ENCODE data around the gene RBMS1.

Gene RBMS1

DNA sequence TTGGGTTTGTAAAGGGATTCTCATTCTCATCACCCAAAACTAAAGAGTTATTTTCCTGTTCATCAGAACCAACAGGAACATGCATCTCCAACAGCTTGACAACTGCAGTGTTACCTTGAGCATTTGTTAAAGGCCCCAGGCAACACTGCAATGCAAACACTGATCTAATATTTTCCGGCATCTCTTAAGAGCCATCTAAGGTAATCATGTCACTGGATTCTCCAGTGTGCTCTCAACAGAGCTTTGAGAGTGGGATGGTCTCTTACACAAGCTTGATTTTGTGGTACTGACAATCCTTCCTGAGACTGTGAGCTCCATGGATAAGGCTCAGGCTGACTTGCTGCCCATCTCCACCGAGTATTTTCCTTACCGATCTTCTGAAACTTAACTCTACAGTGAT lies 203.0 kb downstream of the RBMS1 start:
- in situ Hi-C loops (cut with MboI; ENCODE audit: low sequenced_read_pairs), result no loop called here

DNA sequence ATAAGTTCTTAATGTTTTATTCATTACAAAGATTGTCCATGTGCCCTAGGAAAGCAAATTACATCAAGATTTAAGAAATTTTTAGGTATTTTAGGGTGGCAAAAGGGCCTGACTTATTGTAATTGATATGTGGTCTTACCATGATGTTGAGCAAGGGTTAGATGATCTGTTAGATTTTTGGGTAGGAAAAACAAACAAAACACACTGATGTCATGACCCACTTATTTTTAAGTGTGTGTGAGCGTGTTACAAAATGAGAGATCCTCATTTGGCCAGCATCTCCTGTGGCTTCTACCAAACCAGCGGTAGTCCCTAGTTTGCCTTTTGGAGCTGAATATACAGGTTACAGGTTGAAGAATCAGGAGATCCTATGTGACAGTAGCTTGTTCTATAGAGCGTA lies 203.8 kb downstream of the RBMS1 start:
- in situ Hi-C loops (cut with MboI; ENCODE audit: low sequenced_read_pairs), result no loop called here

DNA sequence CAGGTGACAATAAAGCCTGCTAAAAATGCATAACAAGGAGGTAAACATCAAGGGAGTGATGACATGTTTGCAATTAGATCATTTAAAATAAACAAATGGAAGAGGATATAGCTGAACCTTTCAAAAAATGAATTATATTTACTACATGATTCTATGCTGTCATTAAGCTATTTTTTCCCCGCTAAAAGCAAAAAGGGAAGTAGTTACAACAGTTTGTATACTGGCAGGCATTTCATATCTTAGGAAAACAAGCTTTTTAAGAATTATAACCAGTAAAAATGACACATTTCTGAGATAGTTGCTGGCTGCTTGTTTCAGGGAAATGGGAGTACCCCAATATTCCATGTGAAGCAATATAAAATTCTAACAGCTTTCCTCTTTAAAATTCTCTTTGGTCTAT lies 204.5 kb downstream of the RBMS1 start:
- in situ Hi-C loops (cut with MboI; ENCODE audit: low sequenced_read_pairs), result no loop called here

DNA sequence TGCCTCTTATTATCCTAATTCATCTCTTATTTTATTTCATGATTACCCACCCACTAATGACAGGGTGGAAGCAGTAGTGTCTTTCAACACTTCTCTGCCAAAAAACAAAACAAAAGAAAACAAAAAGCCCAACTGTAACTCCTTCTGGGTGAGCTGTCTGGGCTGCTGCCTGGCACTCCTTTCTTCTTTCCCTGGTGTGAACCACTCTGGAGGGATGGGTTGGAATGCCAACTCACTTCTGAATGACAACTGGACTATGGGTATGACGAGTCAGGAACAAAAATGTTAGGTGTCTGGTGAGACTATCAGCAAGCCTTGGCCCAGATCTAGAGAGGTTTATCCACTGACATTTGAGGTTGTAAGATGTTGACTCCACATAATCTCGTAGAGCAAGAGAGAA lies 205.3 kb downstream of the RBMS1 start:
- in situ Hi-C loops (cut with MboI; ENCODE audit: low sequenced_read_pairs), result no loop called here

DNA sequence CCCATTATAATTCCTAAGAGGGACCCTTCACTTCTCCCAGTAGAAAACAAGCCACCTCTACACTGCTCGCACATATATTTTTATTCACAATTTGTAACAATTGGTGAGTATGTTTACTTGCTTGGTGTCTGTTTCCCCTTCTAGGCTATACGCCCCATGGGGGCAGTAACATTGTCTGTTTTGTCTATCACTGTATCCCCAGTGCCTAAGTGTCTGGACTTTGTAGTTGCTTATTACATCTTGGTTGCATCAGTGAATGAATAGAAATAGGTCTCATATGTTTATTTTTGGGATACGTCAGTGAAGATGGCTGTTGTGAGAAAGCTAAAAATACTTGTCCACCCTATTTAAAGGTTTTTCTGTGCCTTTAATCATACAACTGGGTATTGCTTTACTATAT lies 206.1 kb downstream of the RBMS1 start:
- in situ Hi-C loops (cut with MboI; ENCODE audit: low sequenced_read_pairs), result no loop called here

DNA sequence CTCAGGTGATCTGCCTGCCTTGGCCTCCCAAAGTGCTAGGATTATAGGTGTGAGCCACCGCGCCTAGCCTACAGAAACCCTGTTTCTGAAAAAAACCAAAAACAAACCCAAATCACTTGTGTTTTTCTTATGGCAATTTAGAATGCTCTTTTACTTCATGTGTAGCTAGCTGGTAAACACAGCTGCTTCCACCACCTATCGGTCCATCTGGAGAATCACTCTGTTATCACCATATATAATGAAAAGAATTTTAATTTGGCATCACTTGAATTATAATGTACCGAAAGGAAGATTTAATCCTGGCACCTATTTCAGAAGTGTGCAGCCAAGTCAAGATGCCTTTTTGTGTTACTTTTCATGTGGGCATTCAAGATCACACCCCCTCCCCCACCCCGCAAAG lies 207.1 kb downstream of the RBMS1 start:
- in situ Hi-C loops (cut with MboI; ENCODE audit: low sequenced_read_pairs), result no loop called here

DNA sequence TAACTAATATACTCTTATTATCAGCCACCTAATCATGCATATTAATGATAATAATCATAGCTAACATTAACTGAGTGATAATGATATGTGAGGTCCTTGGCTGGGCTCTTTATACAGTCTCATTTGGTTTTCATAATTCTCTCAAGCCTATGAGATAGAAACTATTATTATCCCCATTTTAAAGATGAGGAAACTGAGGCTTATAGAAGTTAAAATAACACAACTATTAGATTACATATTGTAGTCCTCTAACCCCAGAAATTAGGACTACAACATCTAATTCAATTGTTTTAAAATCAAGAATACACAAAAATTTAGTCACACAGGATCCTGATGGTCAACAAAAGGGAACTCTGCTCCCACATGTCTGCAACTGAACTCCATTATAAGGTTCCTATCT lies 209.9 kb downstream of the RBMS1 start:
- in situ Hi-C loops (cut with MboI; ENCODE audit: low sequenced_read_pairs), result no loop called here

DNA sequence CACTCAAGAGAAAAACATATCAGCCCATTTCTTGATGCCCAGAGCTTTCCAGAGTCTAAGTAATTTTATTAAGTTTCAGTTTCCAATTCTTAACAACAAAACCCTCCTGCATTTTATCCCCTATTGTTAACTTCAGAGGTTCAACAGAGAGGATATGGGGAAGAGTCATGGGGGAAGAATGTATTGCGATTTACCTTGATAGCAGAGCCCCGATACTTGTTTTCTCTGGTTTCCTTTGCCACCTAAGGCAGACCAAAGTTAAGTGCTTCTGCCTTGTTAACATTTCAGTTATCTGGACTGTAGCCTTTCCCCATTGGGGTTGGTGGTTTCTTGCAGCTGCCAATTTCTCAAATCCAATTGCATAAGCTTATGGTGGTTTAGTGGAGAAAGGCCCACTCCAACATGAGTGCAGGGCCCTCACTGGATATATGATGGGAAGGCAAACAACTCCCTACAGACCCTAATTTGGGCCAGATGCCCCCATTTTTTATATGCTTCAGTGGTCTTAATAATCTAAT lies 211.5 kb downstream of the RBMS1 start:
- in situ Hi-C loops (cut with MboI; ENCODE audit: low sequenced_read_pairs), result no loop called here

DNA sequence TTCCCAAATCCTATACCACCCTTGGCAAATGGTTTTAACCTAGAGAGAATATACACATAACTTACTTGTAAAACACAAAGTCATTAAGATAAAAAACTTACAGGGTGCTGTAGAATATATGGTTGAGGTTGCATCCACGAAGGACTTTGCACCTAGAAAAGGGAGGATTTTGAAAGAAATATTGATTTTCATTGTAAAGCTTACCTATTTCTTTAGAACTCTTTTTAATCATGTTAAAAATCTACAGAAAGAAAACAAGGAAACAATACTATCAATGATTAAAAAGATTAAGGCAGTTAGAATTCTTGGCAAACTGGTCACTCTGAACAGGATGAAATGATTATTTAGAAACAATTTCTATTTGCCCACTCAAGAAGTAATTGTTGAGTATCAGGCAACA lies 212.4 kb downstream of the RBMS1 start:
- in situ Hi-C loops (cut with MboI; ENCODE audit: low sequenced_read_pairs), result no loop called here

DNA sequence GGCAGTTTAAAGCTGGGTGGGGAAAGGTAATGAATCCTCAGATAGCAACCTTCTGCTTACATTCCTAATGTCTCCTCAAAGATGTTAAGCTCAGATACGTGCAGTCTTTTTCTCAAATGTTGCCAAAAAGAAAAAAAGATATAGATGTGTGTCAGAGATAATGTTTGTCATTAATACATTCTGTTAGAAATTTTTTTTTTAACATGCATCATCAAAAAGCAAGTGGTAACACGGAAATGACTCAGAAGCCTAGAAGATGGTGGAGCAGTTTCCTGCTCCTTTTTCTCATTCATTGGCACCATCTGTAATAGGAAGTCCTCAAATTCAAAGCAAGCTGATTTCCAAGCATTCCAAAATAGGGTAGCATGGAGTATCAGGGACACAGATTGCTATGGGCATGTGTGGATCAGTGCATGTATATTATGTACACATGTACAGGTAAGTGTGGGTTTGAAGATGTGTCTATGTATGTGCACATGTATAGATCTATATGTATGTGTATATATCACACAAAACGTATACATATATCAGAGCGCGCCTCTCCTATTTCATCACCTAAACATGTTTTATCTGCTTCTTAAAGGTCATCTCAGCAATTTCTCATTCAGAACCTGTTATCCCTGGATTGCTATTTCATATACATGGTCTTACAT lies 213.7 kb downstream of the RBMS1 start:
- in situ Hi-C loops (cut with MboI; ENCODE audit: low sequenced_read_pairs), result no loop called here

DNA sequence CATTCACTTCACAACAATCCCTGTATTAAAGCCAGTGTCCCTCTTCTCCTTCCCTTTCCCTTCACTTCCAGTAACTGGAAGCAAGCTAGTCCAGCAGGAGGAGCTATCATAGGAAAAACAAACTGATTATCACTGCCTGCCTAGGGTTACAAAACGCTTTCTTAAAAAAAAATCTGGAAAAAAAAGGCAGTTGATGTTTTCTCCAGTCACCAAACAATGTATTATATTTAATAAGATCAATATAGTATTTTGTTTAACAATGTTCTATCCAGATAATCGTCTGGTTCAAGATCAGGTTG lies 214.8 kb downstream of the RBMS1 start:
- in situ Hi-C loops (cut with MboI; ENCODE audit: low sequenced_read_pairs), result no loop called here

DNA sequence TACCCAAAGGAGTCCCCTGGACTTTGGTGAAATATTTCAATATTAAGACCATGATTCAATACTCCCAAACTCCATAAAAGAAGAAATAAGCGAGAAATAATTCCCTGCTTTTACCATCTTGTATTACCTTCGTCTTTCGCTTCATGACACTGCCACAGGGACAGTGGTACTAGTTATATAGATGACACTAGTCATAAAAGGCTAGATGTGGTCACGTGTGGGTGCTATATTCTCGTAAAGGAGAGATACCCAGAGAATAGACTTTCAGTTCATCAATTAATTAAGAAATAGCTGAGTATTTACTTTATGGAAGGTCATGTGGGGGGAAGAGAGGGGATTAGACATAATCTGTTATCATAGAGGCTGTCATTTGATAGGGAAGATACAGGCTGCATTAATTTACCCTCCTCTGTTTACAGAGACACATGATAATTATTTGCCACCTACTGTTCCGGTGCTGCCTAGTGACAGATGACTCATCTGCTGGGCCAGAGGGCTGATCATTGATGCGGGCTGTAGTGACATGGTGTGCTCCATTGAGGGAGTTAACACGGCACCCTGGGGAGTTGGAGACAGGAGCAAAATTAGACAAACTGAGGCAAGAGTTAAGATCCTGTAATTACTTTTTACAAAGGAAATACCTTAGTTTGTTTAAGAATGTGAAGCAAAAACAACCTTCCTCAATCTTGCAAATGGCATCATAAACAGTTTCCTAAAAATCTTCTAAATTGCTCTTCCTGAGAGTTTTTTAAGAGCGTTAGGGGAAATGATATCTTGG lies 215.3 kb downstream of the RBMS1 start:
- in situ Hi-C loops (cut with MboI; ENCODE audit: low sequenced_read_pairs), result no loop called here

DNA sequence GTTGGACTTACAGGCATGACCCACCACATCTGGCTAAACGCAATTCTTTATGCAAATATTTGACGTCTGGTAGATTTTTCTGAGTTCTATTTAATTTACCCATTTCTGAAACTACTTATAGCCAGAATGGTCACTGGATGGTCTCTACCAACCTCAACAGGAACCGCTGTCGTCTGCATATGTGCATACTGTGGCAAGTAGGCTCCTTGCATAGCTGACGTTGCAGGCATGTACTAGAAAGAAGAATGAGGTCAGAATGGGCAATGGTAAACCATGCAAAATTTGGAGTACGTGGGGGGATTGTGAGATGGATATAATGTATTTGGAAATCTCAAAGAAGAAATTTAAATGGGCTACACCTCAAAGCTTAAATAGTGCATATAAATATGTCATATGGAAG lies 216.5 kb downstream of the RBMS1 start:
- in situ Hi-C loops (cut with MboI; ENCODE audit: low sequenced_read_pairs), result no loop called here

DNA sequence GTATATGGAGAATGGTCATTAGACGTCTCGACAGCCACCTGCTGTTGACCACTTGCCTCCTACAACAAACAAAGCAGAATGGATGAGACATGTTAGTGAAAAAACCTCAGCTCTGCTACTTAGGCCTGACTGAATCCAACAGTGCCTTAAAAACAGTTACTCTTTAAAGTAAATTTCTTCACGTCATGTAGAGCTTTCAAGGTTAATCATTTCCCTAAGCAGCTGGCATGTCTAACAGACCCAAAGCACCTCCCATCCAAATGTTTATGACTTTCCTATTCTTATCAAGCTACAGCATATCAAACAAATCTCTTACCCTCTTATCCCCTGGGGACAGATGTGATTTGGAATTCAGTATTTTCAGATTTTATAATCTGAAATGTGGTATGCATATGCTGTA lies 218.0 kb downstream of the RBMS1 start:
- in situ Hi-C loops (cut with MboI; ENCODE audit: low sequenced_read_pairs), result no loop called here

DNA sequence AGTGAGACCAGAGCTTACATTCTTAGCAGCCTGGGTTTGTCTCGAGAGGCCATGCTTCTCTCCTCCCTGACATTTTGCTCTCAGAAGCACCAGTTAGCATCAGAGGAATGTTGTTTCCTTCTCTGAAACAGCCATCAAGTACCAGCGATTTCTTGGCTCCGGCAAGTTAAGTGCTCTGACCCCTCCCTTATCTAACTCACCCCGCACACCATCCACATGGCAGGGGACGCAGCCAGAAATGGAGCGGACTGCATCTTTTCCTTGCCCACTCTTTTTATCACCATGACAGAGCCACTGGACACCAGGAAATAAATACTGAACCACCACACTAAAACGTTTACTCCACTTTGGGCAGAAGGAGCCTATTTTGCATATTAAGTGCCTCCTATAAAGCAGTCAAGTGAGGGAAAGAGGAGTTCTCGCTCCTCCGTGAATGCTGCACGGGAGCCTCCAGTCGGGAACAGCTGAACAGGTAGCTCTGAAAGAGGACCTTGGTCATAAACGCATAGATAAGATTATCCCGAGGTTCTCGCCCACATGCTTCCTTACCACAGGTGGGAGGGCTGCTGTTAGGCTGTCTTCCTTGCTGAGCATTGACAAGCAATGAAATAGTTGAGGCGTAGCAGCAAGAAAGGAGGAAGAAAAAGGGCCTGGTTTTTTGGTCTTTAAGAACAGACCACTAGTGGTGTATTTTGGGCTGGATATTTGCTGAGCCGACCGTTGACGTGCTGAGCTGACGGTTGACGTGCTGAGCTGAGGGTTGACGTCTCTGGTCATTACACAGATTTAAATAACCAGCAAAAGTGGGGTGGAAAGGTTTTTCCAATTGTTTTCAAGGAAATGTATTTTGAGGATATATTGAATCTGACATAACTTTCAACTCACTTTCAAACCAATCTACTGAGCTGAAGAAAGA lies 222.2 kb downstream of the RBMS1 start:
- in situ Hi-C loops (cut with MboI; ENCODE audit: low sequenced_read_pairs), result no loop called here

DNA sequence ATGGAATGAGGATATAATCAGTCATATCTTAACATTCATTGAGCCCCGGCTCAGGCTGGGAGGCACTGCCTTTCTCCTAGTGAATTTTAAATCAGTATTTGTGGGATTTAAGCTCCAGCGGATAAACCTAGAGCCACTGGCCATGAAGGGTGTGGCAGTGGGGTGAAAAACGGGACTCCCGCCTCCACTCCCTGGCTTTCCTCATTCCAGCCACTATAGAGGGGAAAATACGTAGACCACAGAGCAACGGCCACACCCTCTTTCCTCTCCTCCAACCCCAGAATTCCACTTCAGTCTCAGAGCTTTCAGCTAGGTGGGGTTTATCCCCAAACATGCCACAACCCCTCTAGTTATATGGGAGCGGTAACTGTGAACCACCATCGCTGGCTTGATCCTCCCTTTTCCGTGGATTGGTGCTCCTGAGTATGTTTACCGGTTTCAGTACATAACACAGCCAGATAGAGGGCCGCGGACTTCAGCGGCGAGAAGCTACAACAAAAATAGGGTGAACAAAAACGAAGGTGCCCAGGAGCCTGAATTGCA lies 223.0 kb downstream of the RBMS1 start:
- in situ Hi-C loops (cut with MboI; ENCODE audit: low sequenced_read_pairs), result no loop called here

DNA sequence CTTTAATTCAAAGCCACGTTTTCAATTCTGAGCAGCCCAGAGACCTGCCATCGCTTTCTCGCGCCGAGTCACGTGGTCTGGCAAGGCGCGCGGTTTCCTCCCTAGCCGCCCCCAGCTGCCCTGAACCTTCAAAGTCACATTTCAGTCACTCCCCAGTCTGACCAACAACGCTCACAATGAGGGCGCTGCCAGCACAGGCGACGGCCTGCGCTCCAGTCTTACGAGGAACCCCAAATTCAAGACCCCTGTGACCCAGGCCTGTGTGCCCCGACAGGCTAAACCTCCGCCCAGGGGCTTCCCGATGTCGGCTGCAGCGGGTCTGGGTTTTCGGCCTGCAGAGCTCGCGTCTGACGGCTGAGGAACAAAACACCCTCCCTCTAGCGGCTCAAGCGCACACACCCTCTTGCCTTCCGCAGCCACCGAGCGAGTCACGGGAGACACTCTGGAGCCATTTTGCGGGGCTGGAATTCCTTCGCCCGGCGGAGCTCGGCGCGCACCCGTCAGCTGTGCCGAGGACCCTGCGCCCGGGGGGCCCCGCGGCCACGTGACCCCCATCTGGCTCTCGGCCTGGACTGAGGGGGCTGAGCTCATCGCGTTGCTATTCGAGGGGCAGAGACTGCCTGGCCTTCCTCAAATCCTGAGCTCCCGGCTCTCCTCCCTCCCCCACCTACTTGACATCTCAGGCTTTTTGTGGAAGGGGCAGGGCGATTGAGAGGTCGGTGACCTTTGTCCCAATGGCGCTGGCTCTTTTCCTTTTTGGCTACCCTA lies 223.6 kb downstream of the RBMS1 start:
- in situ Hi-C loops (cut with MboI; ENCODE audit: low sequenced_read_pairs), result no loop called here

DNA sequence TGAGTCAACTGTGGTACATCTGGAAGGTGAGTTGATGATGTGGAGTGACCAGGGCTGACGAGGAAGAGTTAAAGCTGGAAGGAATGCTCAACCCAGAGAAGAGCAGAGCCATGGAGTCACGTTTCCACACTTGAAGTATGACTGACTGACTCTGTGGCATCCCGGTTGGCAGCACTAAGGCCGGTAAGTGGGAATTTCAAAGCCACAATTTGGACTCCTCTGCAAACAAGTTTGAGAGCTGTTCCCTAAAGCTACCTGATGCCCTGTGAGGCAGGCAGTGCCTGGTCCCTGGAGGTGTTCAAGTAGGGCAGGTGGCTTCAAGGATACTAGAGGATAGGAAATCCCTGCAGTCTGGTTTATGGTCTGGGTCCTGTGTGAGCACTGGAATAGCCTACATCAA lies 224.2 kb downstream of the RBMS1 start:
- in situ Hi-C loops (cut with MboI; ENCODE audit: low sequenced_read_pairs), result no loop called here

DNA sequence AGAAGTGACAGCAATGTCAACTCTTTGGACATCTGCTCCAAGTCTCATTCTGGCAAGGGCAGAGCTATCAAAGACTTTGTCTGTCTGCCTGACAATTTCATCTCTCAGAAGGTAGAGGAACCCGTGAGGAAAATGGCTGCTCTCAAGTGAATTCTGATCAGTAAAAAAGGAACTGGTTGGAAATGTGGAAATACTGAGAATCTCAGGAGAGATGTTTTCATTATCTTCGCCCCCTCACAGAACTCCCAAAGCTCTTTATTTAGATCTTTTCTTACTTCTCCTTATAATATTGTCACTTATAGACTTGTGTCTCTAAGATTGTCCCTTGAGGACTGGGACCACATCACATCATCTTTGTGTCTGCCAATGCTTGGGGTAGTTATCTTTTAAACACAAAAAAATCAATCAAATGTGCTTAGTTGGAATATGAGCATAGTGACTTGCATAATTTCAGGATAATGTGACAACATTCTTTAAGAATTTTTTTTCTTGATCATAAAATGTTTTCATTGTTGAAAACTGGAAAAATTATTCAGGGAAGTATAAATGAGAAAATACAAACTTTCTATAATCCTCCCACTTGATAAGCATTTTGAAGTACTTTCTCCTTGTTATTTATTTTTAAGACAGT lies 225.3 kb downstream of the RBMS1 start:
- in situ Hi-C loops (cut with MboI; ENCODE audit: low sequenced_read_pairs), result no loop called here

DNA sequence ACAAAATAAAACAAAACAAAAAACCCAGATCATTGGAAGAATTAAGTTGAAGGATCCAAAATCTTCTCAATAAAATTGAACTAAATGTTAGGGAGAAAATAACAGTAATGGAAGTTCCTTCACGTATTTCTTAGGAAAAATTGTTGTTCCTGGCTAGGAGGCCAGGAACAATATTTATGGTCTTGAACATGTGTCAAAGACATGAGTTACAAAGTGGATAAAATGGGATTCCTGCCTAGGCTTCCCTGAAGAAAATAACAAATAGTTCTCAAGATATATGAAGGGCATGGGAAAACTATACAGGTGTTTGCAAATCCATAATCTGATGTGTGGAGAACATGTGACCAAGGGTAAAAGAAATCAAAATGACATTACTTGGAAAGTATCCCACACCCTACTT lies 225.9 kb downstream of the RBMS1 start:
- in situ Hi-C loops (cut with MboI; ENCODE audit: low sequenced_read_pairs), result no loop called here
